Uterus (tissue), 2 donors: ENCODE results near the gene GRAP.

Experiments
- POLR2A ChIP-seq, 2 donors: fragments of 450-650 bp; IDR thresholded peaks; one replicate each; pipeline ENCODE4 v1.6.1; 2016; ENCODE audit warnings: antibody characterized with exemption in 2 of 2, mild to moderate bottlenecking in 1 of 2, moderate library complexity in 1 of 2
- TF ChIP-seq, protein P1 (sequence below), 4 experiments: fragments of 200-600 bp in 2 of 4; fragments of 450-650 bp in 2 of 4; sonication (generic) in 2 of 4; IDR thresholded peaks; one replicate each; pipeline ENCODE4 v1.5.1; 2016 to 2019; ENCODE audit warnings: antibody characterized with exemption in 4 of 4, mild to moderate bottlenecking in 2 of 4, moderate library complexity in 1 of 4

DNA sequence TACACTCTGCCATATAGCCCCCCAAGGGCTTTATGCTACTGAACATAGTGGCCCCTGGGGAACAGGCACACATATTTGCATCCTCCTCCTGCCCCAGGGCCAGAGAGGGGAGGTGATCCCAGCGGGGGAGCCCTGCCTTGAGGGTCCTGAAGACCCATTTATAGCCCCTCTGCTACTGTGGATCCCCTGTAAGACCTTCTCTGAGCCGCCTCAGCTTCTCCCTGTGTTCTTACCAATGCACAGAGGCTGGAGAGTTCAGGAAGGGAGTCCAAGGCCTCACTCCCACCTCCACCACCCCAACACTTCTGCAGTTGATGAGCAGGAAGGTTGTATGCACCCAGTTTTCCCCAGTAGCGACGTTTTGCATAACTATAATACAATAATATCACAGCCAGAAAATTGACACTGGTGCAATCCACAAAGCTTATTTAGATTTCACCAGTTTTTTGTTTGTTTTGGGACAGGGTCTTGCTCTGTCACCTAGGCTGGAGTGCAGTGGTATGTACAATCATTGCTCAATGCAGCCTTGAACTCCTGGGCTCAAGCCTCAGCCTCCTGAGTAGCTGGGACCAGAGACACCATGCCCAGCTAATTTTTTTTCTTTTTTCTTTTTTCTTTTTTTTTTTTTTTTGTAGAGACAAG is 40.8 kb downstream of the GRAP start:
- TF ChIP-seq, protein P1, sequence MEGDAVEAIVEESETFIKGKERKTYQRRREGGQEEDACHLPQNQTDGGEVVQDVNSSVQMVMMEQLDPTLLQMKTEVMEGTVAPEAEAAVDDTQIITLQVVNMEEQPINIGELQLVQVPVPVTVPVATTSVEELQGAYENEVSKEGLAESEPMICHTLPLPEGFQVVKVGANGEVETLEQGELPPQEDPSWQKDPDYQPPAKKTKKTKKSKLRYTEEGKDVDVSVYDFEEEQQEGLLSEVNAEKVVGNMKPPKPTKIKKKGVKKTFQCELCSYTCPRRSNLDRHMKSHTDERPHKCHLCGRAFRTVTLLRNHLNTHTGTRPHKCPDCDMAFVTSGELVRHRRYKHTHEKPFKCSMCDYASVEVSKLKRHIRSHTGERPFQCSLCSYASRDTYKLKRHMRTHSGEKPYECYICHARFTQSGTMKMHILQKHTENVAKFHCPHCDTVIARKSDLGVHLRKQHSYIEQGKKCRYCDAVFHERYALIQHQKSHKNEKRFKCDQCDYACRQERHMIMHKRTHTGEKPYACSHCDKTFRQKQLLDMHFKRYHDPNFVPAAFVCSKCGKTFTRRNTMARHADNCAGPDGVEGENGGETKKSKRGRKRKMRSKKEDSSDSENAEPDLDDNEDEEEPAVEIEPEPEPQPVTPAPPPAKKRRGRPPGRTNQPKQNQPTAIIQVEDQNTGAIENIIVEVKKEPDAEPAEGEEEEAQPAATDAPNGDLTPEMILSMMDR (IDR thresholded peaks at IDR 0.05): no peak
- no peak for TF ChIP-seq POLR2A (IDR thresholded peaks at IDR 0.05)
